WTC11 (cell line): ENCODE measurements around the gene GLT8D2. TPM values are rescaled to one million over a fixed set of nuclear protein-coding genes. Genes with fewer than 3 reads are reported as not detected.

ENCODE experiments used
- ATAC-seq: fragments of 200-7000 bp; cut with Tn5 transposase; 2 replicates; pipeline ENCODE4 v1.10.0; 2021; ENCODE audit warnings: mild to moderate bottlenecking, moderate library complexity
- CTCF ChIA-PET: fragments of 300-600 bp; sonication (Branson Sonifier 250); formaldehyde crosslinking; loops from one replicate; lab custom pipeline; 2021; ENCODE audit warnings: antibody characterized with exemption; lab: Charles Lee
- POLR2A ChIA-PET: fragments of 350-600 bp; sonication (Branson Sonifier 250); formaldehyde crosslinking; loops from one replicate; lab custom pipeline; 2021; ENCODE audit warnings: antibody characterized with exemption; lab: Charles Lee
- DNase-seq: peaks from one replicate; pipeline ENCODE4 v3.0.0; 2021; ENCODE audit warnings: low spot score
- H3K27ac Mint-ChIP-seq: 2 replicates; pipeline ENCODE4 v1.8.0; 2021; ENCODE audit warnings: mixed read lengths
- H3K27me3 Mint-ChIP-seq: 2 replicates; pipeline ENCODE4 v1.8.0; 2021; ENCODE audit warnings: low read depth, mild to moderate bottlenecking, moderate library complexity, mixed read lengths
- H3K36me3 Mint-ChIP-seq: 2 replicates; pipeline ENCODE4 v1.8.0; 2021; ENCODE audit warnings: mixed read lengths
- H3K4me1 Mint-ChIP-seq: 2 replicates; pipeline ENCODE4 v1.8.0; 2022; ENCODE audit warnings: mixed read lengths
- H3K4me3 Mint-ChIP-seq: 2 replicates; pipeline ENCODE4 v1.8.0; 2021; ENCODE audit warnings: mild to moderate bottlenecking, moderate library complexity, mixed read lengths
- H3K9me3 Mint-ChIP-seq: 2 replicates; pipeline ENCODE4 v1.8.0; 2021; ENCODE audit warnings: mixed read lengths
- AFF4 ChIP-seq: sonication (generic); formaldehyde crosslinking; IDR thresholded peaks from 2 replicates; pipeline ENCODE4 v1.8.1; 2023; ENCODE audit warnings: mild to moderate bottlenecking, missing genetic modification reagents, borderline replicate concordance
- CBFB ChIP-seq: sonication (generic); formaldehyde crosslinking; IDR thresholded peaks from 2 replicates; pipeline ENCODE4 v1.8.1; 2022; ENCODE audit warnings: mild to moderate bottlenecking, low read depth, missing genetic modification reagents
- EMX1 ChIP-seq: fragments of 250-450 bp; sonication (Bioruptor Pico); IDR thresholded peaks from 2 replicates; pipeline ENCODE4 v1.8.0; 2021; ENCODE audit warnings: mild to moderate bottlenecking
- FOXJ3 ChIP-seq: sonication (generic); formaldehyde crosslinking; IDR thresholded peaks from 2 replicates; pipeline ENCODE4 v1.9.0; 2021; ENCODE audit warnings: missing genetic modification reagents, mild to moderate bottlenecking, borderline replicate concordance
- HMGXB4 ChIP-seq: sonication (generic); formaldehyde crosslinking; IDR thresholded peaks from 2 replicates; pipeline ENCODE4 v1.8.1; 2023; ENCODE audit warnings: mild to moderate bottlenecking, moderate library complexity, missing genetic modification reagents
- IRF2 ChIP-seq: sonication (generic); formaldehyde crosslinking; IDR thresholded peaks from 2 replicates; pipeline ENCODE4 v1.8.0; 2022; ENCODE audit warnings: low read depth, missing genetic modification reagents, borderline replicate concordance
- MAX ChIP-seq: sonication (generic); formaldehyde crosslinking; IDR thresholded peaks from 2 replicates; pipeline ENCODE4 v1.8.0; 2022; ENCODE audit warnings: mild to moderate bottlenecking, missing genetic modification reagents
- MXD4 ChIP-seq: fragments of 250-450 bp; sonication (Bioruptor Pico); IDR thresholded peaks from 2 replicates; pipeline ENCODE4 v1.8.0; 2021; ENCODE audit warnings: mild to moderate bottlenecking, moderate library complexity, borderline replicate concordance
- NR1H2 ChIP-seq: sonication (generic); formaldehyde crosslinking; IDR thresholded peaks from 2 replicates; pipeline ENCODE4 v1.9.0; 2021; ENCODE audit warnings: mild to moderate bottlenecking, moderate library complexity, missing genetic modification reagents
- PRDM15 ChIP-seq: sonication (generic); formaldehyde crosslinking; IDR thresholded peaks from 2 replicates; pipeline ENCODE4 v1.8.0; 2022; ENCODE audit warnings: missing genetic modification reagents
- RORB ChIP-seq: fragments of 250-450 bp; sonication (Bioruptor Pico); IDR thresholded peaks from 2 replicates; pipeline ENCODE4 v1.9.0; 2021; ENCODE audit warnings: mild to moderate bottlenecking
- SMAD3 ChIP-seq: sonication (generic); formaldehyde crosslinking; IDR thresholded peaks from 2 replicates; pipeline ENCODE4 v1.8.0; 2022; ENCODE audit warnings: missing genetic modification reagents, mild to moderate bottlenecking, borderline replicate concordance
- SOX15 ChIP-seq: fragments of 250-450 bp; sonication (Bioruptor Pico); IDR thresholded peaks from 2 replicates; pipeline ENCODE4 v1.9.0; 2021; ENCODE audit warnings: mild to moderate bottlenecking
- TEAD1 ChIP-seq: sonication (generic); formaldehyde crosslinking; IDR thresholded peaks from 2 replicates; pipeline ENCODE4 v1.8.0; 2022; ENCODE audit warnings: mild to moderate bottlenecking, missing genetic modification reagents
- USF2 ChIP-seq: sonication (generic); formaldehyde crosslinking; IDR thresholded peaks from 2 replicates; pipeline ENCODE4 v1.8.1; 2023; ENCODE audit warnings: mild to moderate bottlenecking, missing genetic modification reagents, moderate library complexity
- ZMAT4 ChIP-seq: fragments of 250-450 bp; sonication (Bioruptor Pico); IDR thresholded peaks from 2 replicates; pipeline ENCODE4 v1.9.0; 2021; ENCODE audit warnings: mild to moderate bottlenecking
- ZNF138 ChIP-seq: sonication (generic); formaldehyde crosslinking; conservative IDR thresholded peaks from 2 replicates; pipeline ENCODE4 v1.8.1; 2022; ENCODE audit warnings: mild to moderate bottlenecking, moderate library complexity, missing genetic modification reagents
- ZNF232 ChIP-seq: sonication (generic); formaldehyde crosslinking; IDR thresholded peaks from 2 replicates; pipeline ENCODE4 v1.8.0; 2022; ENCODE audit warnings: mild to moderate bottlenecking, missing genetic modification reagents
- ZNF396 ChIP-seq: fragments of 250-450 bp; sonication (Bioruptor Pico); IDR thresholded peaks from 2 replicates; pipeline ENCODE4 v1.8.0; 2021; ENCODE audit warnings: mild to moderate bottlenecking, moderate library complexity, borderline replicate concordance
- ZNF532 ChIP-seq: fragments of 250-450 bp; sonication (Bioruptor Pico); IDR thresholded peaks from 2 replicates; pipeline ENCODE4 v1.9.0; 2021; ENCODE audit warnings: mild to moderate bottlenecking, borderline replicate concordance
- ZNF671 ChIP-seq: fragments of 250-450 bp; sonication (Bioruptor Pico); IDR thresholded peaks from 2 replicates; pipeline ENCODE4 v1.8.0; 2021; ENCODE audit warnings: mild to moderate bottlenecking
- total RNA-seq: library from RNA; stranded (reverse); gene quantifications from 3 replicates; pipeline ENCODE4 v1.2.3, GENCODE V29; 2021

The GLT8D2 gene
- total RNA-seq, 1 experiment from 2014 or later, result 4.5 TPM

- TF ChIP-seq MAX (CRISPR knock-in tag) (no peak), ZNF671 (CRISPR knock-in tag) (no peak), NR1H2 (CRISPR knock-in tag) (no peak), IRF2 (CRISPR knock-in tag) (no peak), ZNF232 (CRISPR knock-in tag) (no peak), PRDM15 (CRISPR knock-in tag) (no peak), SOX15 (CRISPR knock-in tag) (no peak), EMX1 (no peak), ZNF532 (CRISPR knock-in tag) (no peak), MXD4 (CRISPR knock-in tag) (no peak), ZNF396 (CRISPR knock-in tag) (no peak)
These were observed 23.0 kb downstream of the GLT8D2 start (continued) for GRCh38 chr12:104026841-104027599.

- H3K27ac Mint-ChIP-seq, result no peak overlapping the region
- CTCF ChIA-PET, result no interaction called here
- no peak overlapping the region for H3K4me3 Mint-ChIP-seq
- no peak for TF ChIP-seq RORB
- no peak for TF ChIP-seq HMGXB4
- TF ChIP-seq CBFB (CRISPR knock-in tag), result no peak
- no peak for TF ChIP-seq AFF4
- no peak for TF ChIP-seq FOXJ3 (CRISPR knock-in tag)
- TF ChIP-seq TEAD1 (CRISPR knock-in tag), result no peak
- no peak for TF ChIP-seq ZNF138 (CRISPR knock-in tag)
- TF ChIP-seq ZNF396 (CRISPR knock-in tag), result no peak
- TF ChIP-seq USF2, result no peak
- no peak for TF ChIP-seq ZMAT4 (CRISPR knock-in tag)
- no peak for TF ChIP-seq SMAD3 (CRISPR knock-in tag)
These were observed 24.2 kb downstream of the GLT8D2 start for GRCh38 chr12:104025771-104026170.

More at GRCh38 chr12:104025771-104026170, 24.2 kb downstream of the GLT8D2 start:
- 0 out of 2 replicates have a peak, but pooled peaks cover 4% of the 10 kb centered on the region for H3K27me3 Mint-ChIP-seq
- H3K9me3 Mint-ChIP-seq, result peaks cover 16% of the 10 kb centered on the region
- peaks cover 11% of the 10 kb centered on the region; the same call in 1 of the 2 replicates for H3K36me3 Mint-ChIP-seq
- POLR2A ChIA-PET, result no interaction called here
- ATAC-seq, result no peak
- no peak for DNase-seq
- H3K4me1 Mint-ChIP-seq, result no peaks in the 10 kb centered on the region
